ENCODE data around the gene SIGLEC12. TPM values are rescaled to one million over a fixed set of nuclear protein-coding genes. Genes with fewer than 3 reads are reported as not detected.
A peak's percentile ranks its signal among the peaks of the same experiment; 100 is the strongest.

Gene SIGLEC12
- total RNA-seq, result under 1 TPM in 2 of 8 experiments, not detected in 6; 0.08 to 0.19 TPM

DNA sequence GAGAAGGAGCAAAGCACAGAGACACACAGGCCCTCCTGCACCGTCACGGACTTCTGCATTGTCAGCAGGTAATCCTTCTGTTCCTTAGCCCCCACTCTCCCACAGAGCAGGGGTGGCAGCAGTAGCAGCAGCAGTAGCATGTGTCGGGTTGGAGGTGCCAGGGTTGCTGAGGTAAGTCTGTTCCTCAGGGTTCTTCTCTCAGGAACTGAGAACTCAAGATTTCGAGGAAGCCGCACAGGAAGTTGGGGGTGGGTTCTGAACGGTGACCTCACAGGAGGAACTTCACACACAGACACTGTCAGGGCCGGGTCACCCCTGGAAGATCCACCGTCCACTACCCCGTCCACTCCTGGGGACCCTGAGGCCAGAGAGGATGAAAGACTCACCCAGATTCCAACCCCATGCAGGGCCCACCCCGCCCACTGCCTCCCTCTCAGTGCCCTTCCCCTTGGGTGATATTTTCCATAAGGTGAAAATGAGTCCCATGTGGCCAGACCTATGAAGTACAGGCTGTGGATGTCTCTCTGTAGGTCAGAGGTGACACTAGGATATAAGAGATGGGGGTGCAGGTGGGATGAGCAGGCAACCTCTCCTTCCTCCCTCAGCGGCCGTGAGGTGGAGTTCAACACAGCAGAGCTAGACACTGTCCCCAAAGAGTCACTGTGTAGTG lies at the start of gene SIGLEC12:
Gene SIGLEC12, minus strand, starts transcription at position 207 of the 670 bp plus-strand sequence. Its CDS starts 67 bp downstream, at position 140.
- 10 to 74% (median 31%) methylated on average over 2 to 9 of the region's 12 CpGs; no CpG with 5 or more reads in 6 of the 10 experiments for WGBS, 10 experiments
- in situ Hi-C loops (cut with MboI; ENCODE audit: low pct_unique_long_range_greater_than_20kb in 2 of 9, low sequenced_read_pairs in 9 of 9, unreplicated experiment in 9 of 9), result no loop called here

DNA sequence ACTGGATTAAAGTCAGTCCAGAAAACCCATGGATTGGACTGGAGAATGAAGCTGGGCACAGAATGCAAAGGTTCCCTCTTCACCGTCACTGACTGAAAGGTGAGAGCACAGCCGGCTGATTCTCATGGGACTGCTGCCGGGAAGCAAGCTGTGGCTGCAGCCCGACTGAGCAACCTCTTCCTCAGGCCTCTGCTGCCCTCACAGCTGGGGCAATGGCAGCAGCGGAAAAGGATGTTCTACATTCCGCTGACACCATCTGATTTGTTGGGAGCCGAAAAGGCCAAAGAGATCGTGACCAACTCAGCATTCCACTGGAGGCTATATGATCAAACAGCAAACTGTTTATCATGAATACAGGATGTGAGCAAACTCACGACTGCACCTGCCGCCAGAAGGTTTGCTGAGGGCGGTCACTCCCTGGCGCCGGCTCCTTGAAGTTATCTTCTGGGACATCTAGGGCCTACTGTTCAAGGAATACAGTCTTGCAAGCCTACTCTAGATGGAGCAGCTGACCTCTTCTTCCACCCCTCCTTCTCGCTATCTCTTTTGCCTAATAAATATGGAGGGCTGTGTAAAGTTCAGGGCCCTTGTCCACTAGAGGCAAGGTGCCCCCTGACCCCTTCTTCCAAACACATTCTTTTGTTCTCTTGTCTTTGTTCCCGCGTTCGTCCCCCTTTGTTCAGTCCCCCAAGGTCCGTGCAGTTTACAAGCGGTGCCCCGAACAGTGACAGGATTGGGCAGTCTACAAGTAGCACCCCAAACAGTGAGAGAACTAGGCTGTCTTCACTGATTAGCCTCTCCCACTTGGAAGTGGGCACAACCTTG lies 49.5 kb upstream of the SIGLEC12 start:
- ATAC-seq (replicated peaks in 6 of 8), result no peak

More for the DNA sequence above, at the start of gene SIGLEC12:
- H3K27ac ChIP-seq, result no peak within 1 kb of the TSS
- no peak within 1 kb of the TSS for H3K4me3 ChIP-seq
- no peaks in the 10 kb centered on the region for H3K4me1 ChIP-seq (replicated peaks in 1 of 2)
- no peak for ATAC-seq (replicated peaks in 6 of 8)

GRCh38 chr19:51549533-51550324 lies 48.1 kb upstream of the SIGLEC12 start:
- 0 to 56% (median 27%) methylated on average over 1 to 6 of the region's 8 CpGs; no CpG with 5 or more reads in 2 of the 10 experiments for WGBS, 10 experiments
- in situ Hi-C loops (cut with MboI; ENCODE audit: low pct_unique_long_range_greater_than_20kb in 2 of 9, low sequenced_read_pairs in 9 of 9, unreplicated experiment in 9 of 9), result no loop called here
- H3K27ac ChIP-seq, result no peak overlapping the region
- H3K4me3 ChIP-seq, result no peak overlapping the region
- no peaks in the 10 kb centered on the region for H3K4me1 ChIP-seq (replicated peaks in 1 of 2)
- peak in 3 of 8 experiments; percentile 39 to 92 (median 91) for ATAC-seq (replicated peaks in 6 of 8)

More for the DNA sequence above, 49.5 kb upstream of the SIGLEC12 start:
- in situ Hi-C loops (cut with MboI; ENCODE audit: low pct_unique_long_range_greater_than_20kb in 2 of 9, low sequenced_read_pairs in 9 of 9, unreplicated experiment in 9 of 9), result no loop called here
- WGBS, 10 experiments, result 33 to 100% (median 52%) methylated on average over 1 to 11 of the region's 20 CpGs; no CpG with 5 or more reads in 2 of the 10 experiments
- Histone ChIP-seq H3K27ac (no peak overlapping the region), H3K4me3 (no peak overlapping the region), H3K4me1 (replicated peaks in 1 of 2) (no peaks in the 10 kb centered on the region)

GRCh38 chr19:51548891-51549305 lies 47.3 kb upstream of the SIGLEC12 start:
- H3K27ac ChIP-seq, result no peak overlapping the region
- in situ Hi-C loops (cut with MboI; ENCODE audit: low pct_unique_long_range_greater_than_20kb in 2 of 9, low sequenced_read_pairs in 9 of 9, unreplicated experiment in 9 of 9), result no loop called here
- no peak overlapping the region for H3K4me3 ChIP-seq
- ATAC-seq (replicated peaks in 6 of 8), result no peak
- H3K4me1 ChIP-seq (replicated peaks in 1 of 2), result no peaks in the 10 kb centered on the region
- WGBS, 10 experiments, result 0 to 40% (median 27%) methylated on average over 1 to 3 of the region's 4 CpGs; no CpG with 5 or more reads in 5 of the 10 experiments

GRCh38 chr19:51548213-51548651 lies 46.6 kb upstream of the SIGLEC12 start:
- 34 to 71% (median 53%) methylated on average over 1 to 5 of the region's 5 CpGs; no CpG with 5 or more reads in 4 of the 10 experiments for WGBS, 10 experiments
- Histone ChIP-seq H3K4me1 (replicated peaks in 1 of 2) (no peaks in the 10 kb centered on the region), H3K4me3 (no peak overlapping the region), H3K27ac (no peak overlapping the region)
- ATAC-seq (replicated peaks in 6 of 8), result no peak
- in situ Hi-C loops (cut with MboI; ENCODE audit: low pct_unique_long_range_greater_than_20kb in 2 of 9, low sequenced_read_pairs in 9 of 9, unreplicated experiment in 9 of 9), result no loop called here

- Histone ChIP-seq H3K4me3 (no peak overlapping the region), H3K27ac (no peak overlapping the region), H3K4me1 (replicated peaks in 1 of 2) (no peaks in the 10 kb centered on the region)
- 0 to 60% (median 27%) methylated on average over 1 to 7 of the region's 7 CpGs; no CpG with 5 or more reads in 1 of the 10 experiments for WGBS, 10 experiments
- in situ Hi-C loops (cut with MboI; ENCODE audit: low pct_unique_long_range_greater_than_20kb in 2 of 9, low sequenced_read_pairs in 9 of 9, unreplicated experiment in 9 of 9), result no loop called here
- ATAC-seq (replicated peaks in 6 of 8), result no peak
Observed at GRCh38 chr19:51547397-51548212, 46.0 kb upstream of the SIGLEC12 start.

DNA sequence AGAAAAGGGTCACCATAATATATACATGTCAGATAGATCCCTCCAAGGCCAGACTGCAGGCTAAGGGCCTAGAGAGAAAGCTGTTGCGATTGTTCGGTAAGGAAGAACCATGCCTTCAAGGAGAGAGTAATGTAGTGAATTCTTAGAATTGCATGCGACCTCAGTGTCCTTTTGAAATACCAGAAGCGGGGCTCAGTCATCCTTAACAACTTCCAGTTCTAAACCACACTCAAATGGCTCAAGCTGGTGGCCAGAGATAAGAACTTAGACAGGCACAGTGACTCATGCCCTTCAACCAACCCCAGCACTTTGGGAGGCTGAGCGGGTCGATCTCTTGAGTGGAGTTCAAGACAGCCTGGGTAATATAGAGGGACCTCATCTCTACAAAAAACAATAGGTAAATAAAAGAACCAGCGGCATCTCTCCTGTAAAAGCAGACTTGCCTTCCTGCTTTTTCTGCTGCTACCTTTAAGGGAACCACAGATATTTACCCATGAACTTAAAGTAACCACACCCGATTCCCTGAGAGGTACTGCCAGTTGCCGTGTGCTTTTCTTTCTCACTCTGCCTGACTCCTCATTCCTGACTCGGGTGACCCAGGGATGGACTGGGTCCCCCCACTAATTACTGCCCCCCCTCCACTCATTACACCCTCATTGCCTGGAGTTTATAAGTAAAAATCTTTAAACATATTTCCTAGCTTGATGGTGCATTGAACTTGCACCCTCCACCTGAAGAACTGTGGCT lies 45.2 kb upstream of the SIGLEC12 start:
- no peaks in the 10 kb centered on the region for H3K4me1 ChIP-seq (replicated peaks in 1 of 2)
- WGBS, 10 experiments, result 30 to 69% (median 55%) methylated on average over 1 to 10 of the region's 10 CpGs; no CpG with 5 or more reads in 1 of the 10 experiments
- no peak for ATAC-seq (replicated peaks in 6 of 8)
- no peak overlapping the region for H3K4me3 ChIP-seq
- H3K27ac ChIP-seq, result no peak overlapping the region
- in situ Hi-C loops (cut with MboI; ENCODE audit: low pct_unique_long_range_greater_than_20kb in 2 of 9, low sequenced_read_pairs in 9 of 9, unreplicated experiment in 9 of 9), result no loop called here

DNA sequence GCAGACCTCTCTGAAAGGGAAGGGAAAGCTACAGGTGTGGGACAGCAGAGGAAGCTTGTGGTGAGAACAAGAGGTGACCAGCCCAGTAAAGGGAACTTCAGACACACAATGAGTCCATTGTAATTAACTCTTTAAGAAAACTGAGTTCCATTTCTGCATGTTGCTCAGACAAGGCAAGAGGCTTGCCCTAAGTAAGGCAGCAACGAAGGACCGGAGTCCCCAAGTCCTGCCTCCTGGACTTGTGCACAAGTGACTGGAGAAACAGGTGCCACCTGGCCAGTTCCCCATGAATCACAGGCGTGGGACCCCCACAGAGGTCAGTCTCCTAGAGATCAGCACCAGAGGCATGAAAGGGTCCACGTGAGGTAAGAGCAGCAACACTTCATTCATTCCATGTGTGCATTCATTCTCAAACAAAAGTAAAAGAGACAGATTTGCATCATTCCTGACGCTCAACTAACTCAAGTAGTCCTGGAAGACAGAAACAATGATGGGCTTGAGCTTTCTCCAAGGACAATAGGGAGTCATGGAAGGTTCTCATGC lies 44.6 kb upstream of the SIGLEC12 start:
- H3K4me1 ChIP-seq (replicated peaks in 1 of 2), result no peaks in the 10 kb centered on the region

GRCh38 chr19:51544038-51544437 lies 42.4 kb upstream of the SIGLEC12 start:
- H3K4me3 ChIP-seq, result no peak overlapping the region
- ATAC-seq (replicated peaks in 6 of 8), result no peak
- no peaks in the 10 kb centered on the region for H3K4me1 ChIP-seq (replicated peaks in 1 of 2)
- 0 to 58% (median 29%) methylated on average over 1 to 6 of the region's 6 CpGs; no CpG with 5 or more reads in 3 of the 10 experiments for WGBS, 10 experiments
- H3K27ac ChIP-seq, result no peak overlapping the region
- in situ Hi-C loops (cut with MboI; ENCODE audit: low pct_unique_long_range_greater_than_20kb in 2 of 9, low sequenced_read_pairs in 9 of 9, unreplicated experiment in 9 of 9), result no loop called here

More for the DNA sequence above, 44.6 kb upstream of the SIGLEC12 start:
- no peak for ATAC-seq (replicated peaks in 6 of 8)
- H3K4me3 ChIP-seq, result no peak overlapping the region
- 0 to 42% (median 17%) methylated on average over 1 to 3 of the region's 5 CpGs; no CpG with 5 or more reads in 3 of the 10 experiments for WGBS, 10 experiments
- in situ Hi-C loops (cut with MboI; ENCODE audit: low pct_unique_long_range_greater_than_20kb in 2 of 9, low sequenced_read_pairs in 9 of 9, unreplicated experiment in 9 of 9), result no loop called here
- H3K27ac ChIP-seq, result no peak overlapping the region

DNA sequence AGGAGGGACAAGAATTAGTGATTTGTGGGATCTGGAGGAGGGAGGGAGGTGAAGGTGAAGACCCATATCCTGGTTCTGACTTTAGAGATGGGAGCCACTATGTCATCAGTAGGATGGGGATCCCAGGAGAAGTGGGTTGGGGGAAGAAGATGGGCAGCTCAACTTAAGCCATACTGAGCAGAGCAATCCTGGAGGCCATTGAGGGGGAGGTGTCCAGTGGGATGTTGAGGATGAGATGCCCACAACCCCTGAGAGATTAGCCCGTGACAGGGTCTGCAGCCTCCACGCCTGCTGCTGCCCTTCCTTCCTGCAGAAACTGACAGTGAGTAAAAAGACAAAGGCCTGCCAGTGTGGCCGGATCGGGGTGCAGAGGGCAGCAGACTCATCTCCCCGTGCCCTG lies 41.1 kb upstream of the SIGLEC12 start:
- no peak overlapping the region for H3K4me3 ChIP-seq
- ATAC-seq (replicated peaks in 6 of 8), result no peak
- H3K4me1 ChIP-seq (replicated peaks in 1 of 2), result no peaks in the 10 kb centered on the region
- in situ Hi-C loops (cut with MboI; ENCODE audit: low pct_unique_long_range_greater_than_20kb in 2 of 9, low sequenced_read_pairs in 9 of 9, unreplicated experiment in 9 of 9), result no loop called here
- 20 to 73% (median 34%) methylated on average over 1 to 4 of the region's 5 CpGs; no CpG with 5 or more reads in 6 of the 10 experiments for WGBS, 10 experiments
- H3K27ac ChIP-seq, result no peak overlapping the region
